Hypothalamus (tissue), 51 donors: Measurements from ENCODE around the gene SIDT1.

ENCODE experiments used
- DNase-seq, 51 donors: peaks; one replicate each; lab custom pipeline; 2025; lab: John Stamatoyannopoulos, UW

SIDT1 gene

GRCh38 chr3:113668015-113668414, 135.7 kb downstream of the SIDT1 start:
- no peak for DNase-seq

DNA sequence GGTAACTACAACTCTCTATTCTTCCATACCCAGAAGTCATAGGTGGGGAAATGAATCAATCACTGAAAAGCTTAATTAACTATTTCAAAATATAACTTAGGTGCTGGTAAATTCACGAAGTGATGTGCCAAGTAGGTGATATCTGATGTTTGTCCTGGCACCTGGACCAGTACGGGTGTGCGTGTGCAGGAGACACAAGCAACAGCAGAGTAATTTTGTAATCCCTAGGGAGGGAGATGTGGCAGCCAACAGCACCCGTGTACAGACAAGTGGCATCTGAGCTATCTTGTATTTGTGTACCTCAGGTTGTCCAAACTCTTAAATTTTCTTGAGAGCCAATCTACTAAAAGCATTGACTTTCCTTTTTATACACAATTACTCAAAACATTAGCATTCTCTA, 141.2 kb downstream of the SIDT1 start:
- no peak for DNase-seq

DNA sequence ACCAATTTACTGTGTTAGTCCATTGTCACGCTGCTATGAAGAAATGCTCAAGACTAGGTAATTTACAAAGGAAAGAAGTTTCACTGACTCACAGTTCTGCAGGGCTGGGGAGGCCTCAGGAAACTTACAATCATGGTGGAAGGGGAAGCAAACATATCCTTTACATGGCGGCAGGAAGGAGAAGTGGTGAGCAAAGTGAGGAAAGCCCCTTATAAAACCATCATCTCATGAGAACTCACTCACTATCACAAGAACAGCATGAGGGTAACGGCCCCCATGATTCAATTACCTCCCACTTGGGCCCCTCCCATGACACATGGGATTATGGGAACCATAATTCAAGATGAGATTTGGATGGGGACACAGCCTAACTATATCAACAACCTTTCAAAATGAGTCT, 143.9 kb downstream of the SIDT1 start:
- no peak for DNase-seq

GRCh38 chr3:113677737-113678136, 145.4 kb downstream of the SIDT1 start:
- no peak for DNase-seq

- DNase-seq = no peak
Observed at GRCh38 chr3:113678773-113679172, 146.4 kb downstream of the SIDT1 start.
